ENCODE results near the gene LAMP5.

Gene LAMP5

DNA sequence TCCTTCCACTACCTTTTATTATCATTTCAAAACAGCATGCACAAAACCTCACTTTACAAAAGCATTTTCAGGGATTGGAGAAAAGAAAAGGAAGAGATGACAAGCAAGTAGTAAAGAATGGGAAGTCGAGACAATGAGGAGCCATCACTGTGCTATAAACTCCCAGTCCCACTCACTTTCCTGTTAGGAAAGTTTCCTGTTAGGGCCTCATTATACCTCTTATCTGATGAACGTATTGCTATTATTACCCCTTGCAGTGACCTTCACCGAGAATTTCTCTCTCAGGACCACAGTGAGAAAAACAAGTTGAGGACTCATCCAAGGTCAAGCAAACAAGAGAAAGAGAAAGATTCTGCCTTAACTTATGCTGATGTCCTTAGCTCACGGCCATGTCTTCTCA lies 28.8 kb downstream of the LAMP5 start:
- no peak for DNase-seq

GRCh38 chr20:9550283-9550682 lies 35.9 kb downstream of the LAMP5 start:
- DNase-seq, result no peak

- no peak for DNase-seq
These were observed 36.5 kb downstream of the LAMP5 start for GRCh38 chr20:9550871-9551270.

DNA sequence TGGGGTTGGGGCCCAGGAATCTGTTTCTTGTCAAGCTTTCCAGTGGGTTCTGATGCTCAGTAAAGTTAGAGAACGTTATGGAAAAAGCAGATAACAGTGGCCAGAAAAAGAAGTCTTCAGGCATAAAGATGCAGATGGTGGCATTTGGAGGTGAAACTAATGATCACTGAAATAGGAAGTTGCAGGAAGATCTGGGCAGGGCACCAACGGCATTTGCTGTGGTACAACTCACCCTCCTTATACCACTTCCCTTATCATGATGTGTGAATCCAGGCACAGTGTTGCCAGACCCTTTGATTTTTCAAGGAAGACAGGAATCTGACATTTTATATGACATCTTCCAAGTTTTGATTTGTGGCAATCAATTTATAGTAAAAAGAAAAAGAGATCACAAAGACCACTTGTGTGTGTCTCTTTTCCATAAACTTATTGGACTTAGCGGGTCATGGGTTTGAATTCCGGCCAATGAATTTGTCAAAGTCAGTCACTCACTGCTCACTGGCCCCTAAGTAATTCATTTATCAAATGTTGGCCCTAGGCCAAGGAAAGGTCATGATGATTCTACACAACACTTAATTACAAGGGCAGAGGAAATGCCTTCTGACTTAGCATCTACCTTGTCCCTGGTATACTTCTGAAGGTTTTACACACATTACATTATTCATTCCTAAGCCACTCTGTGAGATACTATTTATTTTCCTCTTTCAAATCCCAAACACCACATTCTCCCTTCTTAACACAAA lies 37.6 kb downstream of the LAMP5 start:
- DNase-seq, result no peak

DNA sequence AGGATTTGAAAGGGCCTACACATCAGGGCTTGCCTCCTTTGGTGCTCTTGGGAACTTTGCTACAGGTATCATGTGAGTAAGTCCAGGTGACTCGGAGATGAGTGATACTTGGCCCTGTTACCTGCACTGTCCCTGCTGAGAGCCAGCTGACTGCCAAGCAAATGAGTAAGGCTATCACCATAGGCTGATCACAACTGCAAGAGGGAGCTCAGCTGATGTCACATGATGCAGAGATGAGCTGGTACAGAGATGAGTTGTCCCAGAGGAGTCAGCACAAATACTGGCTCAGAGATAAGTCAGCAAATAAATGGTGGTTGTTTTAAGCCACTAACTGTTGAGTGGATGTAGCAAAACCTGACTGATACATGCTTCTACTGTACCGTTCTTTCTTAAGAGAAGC lies 41.4 kb downstream of the LAMP5 start:
- no peak for DNase-seq

DNA sequence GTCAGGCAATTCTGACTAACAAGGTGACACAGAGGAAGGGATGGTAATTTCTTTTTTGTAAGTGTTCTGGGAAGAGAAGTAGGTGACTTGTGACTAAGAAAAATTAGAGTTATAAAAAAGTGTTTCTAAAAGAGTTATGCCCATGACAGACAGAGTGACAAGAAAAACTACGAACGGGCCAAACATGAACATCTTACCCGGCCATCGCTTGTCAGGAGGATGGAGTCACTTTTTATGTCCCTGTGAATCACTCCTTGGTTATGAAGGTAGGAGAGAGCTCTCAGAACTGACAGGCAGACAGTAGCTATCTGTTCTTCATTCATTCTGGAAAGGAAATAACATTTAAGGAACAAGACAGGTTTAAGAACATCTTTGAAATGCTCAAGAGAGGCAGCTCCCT lies 43.0 kb downstream of the LAMP5 start:
- DNase-seq, result no peak

DNA sequence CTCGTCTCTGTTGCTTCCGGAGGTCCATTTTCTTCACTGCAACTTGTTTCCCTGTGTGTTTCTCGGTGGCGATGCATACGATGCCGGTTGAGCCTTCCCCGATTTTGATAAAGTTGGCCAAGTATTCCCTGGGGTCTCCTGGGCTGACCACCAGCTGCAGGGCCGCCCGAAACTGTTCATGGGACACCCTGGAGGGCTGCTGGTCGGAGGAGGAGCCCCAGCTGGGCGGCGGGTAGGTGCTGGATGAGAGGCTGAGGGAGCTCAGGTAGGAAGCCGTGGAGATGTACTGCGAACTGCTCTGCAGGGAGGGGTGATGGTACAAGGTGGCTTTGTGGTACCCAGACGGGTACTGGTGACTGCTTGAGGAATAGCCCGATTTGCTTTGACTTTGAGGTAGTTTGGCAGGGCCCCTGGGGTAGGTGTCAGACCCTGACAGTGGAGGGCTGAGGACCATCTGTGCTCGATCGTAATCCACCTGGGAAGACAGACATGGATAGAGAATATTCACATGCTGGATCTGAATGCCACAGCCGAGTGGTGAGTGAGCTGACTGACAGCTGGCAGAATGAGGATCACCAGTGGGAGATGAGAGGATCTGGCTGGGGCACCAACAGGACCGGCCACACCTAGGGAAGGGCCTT lies 51.6 kb downstream of the LAMP5 start:
- no peak for DNase-seq

GRCh38 chr20:9566977-9567376 lies 52.6 kb downstream of the LAMP5 start:
- no peak for DNase-seq

DNA sequence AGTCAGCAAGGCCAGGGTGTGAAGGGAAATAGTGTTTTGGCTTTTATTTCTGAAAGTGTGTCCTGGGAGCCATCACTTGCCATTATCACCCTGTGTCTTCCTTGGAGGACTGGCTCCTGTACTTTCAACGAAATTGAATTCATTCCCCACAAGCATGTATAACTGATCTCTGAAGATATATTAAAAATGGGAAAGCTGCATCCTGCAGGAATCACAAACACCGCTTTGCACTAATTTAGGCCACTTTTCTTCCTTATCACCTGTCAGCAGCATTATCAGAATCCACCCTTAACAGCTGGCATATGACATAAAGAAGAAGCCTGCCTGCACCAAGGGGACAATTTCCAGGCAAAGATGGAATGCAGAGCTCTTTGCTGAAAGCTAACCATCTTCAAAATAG lies 56.2 kb downstream of the LAMP5 start:
- no peak for DNase-seq

DNA sequence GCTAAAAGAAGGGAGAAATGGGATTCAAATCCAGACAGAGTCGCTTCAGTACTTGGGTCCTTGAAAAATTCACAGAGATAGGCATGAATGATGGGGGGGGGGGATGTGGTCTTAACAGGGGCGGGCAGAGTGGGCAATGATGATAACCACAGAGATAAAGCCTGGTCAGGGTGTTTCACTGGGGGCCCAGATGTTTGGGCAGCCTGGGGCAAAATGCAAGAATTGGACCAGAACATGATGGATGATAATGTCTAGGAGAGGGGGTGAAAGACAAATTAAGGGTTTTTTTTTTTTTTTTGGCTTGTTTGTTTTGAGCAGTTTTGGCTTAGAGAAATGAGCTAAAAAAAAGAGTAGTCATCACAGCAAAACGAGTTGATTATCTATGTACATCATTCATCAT lies 57.4 kb downstream of the LAMP5 start:
- no peak for DNase-seq

GRCh38 chr20:9572670-9573069 lies 58.3 kb downstream of the LAMP5 start:
- DNase-seq, result no peak

GRCh38 chr20:9573335-9574151 lies 59.2 kb downstream of the LAMP5 start:
- no peak for DNase-seq

GRCh38 chr20:9574181-9574580 lies 59.8 kb downstream of the LAMP5 start:
- DNase-seq, result no peak

DNA sequence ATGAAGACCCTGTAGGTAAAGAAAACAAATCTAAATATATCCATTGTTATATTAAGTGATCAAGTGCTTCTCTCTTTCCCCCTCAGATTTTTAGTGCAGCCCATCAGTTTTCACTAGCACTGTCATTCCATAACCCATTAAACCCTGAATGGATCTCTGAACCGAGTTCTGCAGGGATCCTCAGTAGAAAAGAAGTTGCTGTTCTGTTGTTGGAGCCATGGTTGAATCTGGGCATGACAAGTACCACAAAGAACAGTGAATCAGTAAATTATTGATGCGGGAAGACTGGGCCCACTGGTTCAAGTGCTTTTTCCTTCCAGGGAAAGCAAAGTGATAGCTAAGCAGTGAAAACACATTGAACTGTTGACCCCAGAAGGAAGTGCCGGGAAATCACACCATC lies 60.4 kb downstream of the LAMP5 start:
- no peak for DNase-seq

DNA sequence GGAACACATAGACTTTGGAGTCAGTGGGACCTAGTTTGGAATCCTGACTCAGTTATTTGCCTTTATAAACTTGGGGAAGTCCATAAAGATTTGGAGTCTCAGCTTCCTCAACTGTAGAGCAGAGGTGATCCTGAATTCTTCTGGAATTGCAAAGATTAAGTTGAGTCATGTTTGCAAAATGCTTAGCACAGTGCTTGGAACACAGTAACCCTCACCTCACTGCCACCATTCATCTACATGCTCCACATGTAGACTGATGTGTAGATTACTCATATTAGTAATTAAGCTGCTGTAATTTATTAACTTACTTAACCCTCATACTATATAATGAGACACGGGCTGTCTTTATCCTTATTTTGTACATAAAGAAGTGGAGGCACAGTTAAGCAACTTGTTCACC lies 61.4 kb downstream of the LAMP5 start:
- DNase-seq, result no peak

GRCh38 chr20:9576695-9577094 lies 62.3 kb downstream of the LAMP5 start:
- no peak for DNase-seq

DNA sequence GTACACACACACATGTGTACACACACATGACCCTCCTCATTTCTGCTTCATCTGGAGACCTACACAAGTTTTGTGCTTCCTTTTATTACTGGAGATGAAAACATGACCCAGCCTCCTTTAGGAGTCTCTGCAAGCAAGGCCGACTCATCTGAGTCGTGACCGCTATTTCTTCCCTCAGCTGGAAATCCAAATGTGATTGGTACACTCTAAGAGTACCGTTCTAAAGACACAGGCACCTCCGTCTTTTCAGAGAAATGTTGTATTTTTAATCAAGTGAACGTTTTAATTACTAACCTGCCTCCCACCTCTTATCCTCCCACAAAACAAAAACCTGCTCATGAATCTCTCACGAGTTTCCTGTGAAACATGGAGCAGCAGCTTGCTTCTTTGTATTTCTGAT lies 63.0 kb downstream of the LAMP5 start:
- DNase-seq, result no peak

GRCh38 chr20:9578594-9578993 lies 64.2 kb downstream of the LAMP5 start:
- no peak for DNase-seq

Measured in activated naive CD4-positive, alpha-beta T cell (primary cell).